WTC11 (cell line): Measurements from ENCODE around the gene DCP1A. TPM values are rescaled to one million over a fixed set of nuclear protein-coding genes. Genes with fewer than 3 reads are reported as not detected.

Experiments
- ATAC-seq: fragments of 200-7000 bp; cut with Tn5 transposase; 2 replicates; pipeline ENCODE4 v1.10.0; 2021; ENCODE audit warnings: mild to moderate bottlenecking, moderate library complexity
- CTCF ChIA-PET: fragments of 300-600 bp; sonication (Branson Sonifier 250); formaldehyde crosslinking; loops from one replicate; lab custom pipeline; 2021; ENCODE audit warnings: antibody characterized with exemption; lab: Charles Lee
- POLR2A ChIA-PET: fragments of 350-600 bp; sonication (Branson Sonifier 250); formaldehyde crosslinking; loops from one replicate; lab custom pipeline; 2021; ENCODE audit warnings: antibody characterized with exemption; lab: Charles Lee
- DNase-seq: peaks from one replicate; pipeline ENCODE4 v3.0.0; 2021; ENCODE audit warnings: low spot score
- H3K27ac Mint-ChIP-seq: 2 replicates; pipeline ENCODE4 v1.8.0; 2021; ENCODE audit warnings: mixed read lengths
- H3K27me3 Mint-ChIP-seq: 2 replicates; pipeline ENCODE4 v1.8.0; 2021; ENCODE audit warnings: low read depth, mild to moderate bottlenecking, moderate library complexity, mixed read lengths
- H3K36me3 Mint-ChIP-seq: 2 replicates; pipeline ENCODE4 v1.8.0; 2021; ENCODE audit warnings: mixed read lengths
- H3K4me1 Mint-ChIP-seq: 2 replicates; pipeline ENCODE4 v1.8.0; 2022; ENCODE audit warnings: mixed read lengths
- H3K4me3 Mint-ChIP-seq: 2 replicates; pipeline ENCODE4 v1.8.0; 2021; ENCODE audit warnings: mild to moderate bottlenecking, moderate library complexity, mixed read lengths
- H3K9me3 Mint-ChIP-seq: 2 replicates; pipeline ENCODE4 v1.8.0; 2021; ENCODE audit warnings: mixed read lengths
- ATF2 ChIP-seq: sonication (generic); formaldehyde crosslinking; IDR thresholded peaks from 2 replicates; pipeline ENCODE4 v1.8.1; 2022; ENCODE audit warnings: low read depth, missing genetic modification reagents, borderline replicate concordance
- CDX4 ChIP-seq: fragments of 250-450 bp; sonication (Bioruptor Pico); IDR thresholded peaks from 2 replicates; pipeline ENCODE4 v1.9.0; 2021; ENCODE audit warnings: moderate library complexity, mild to moderate bottlenecking, inconsistent platforms, borderline replicate concordance
- E2F4 ChIP-seq: sonication (generic); formaldehyde crosslinking; IDR thresholded peaks from 2 replicates; pipeline ENCODE4 v1.8.1; 2022; ENCODE audit warnings: low read depth, mild to moderate bottlenecking, moderate library complexity, missing genetic modification reagents, borderline replicate concordance
- ESRRA ChIP-seq: sonication (generic); formaldehyde crosslinking; IDR thresholded peaks from 2 replicates; pipeline ENCODE4 v1.8.1; 2022; ENCODE audit warnings: mild to moderate bottlenecking, missing genetic modification reagents, borderline replicate concordance
- ETV6 ChIP-seq: sonication (generic); formaldehyde crosslinking; IDR thresholded peaks from 2 replicates; pipeline ENCODE4 v1.8.1; 2022; ENCODE audit warnings: mild to moderate bottlenecking, missing genetic modification reagents
- HMGA2 ChIP-seq: fragments of 250-450 bp; sonication (Bioruptor Pico); IDR thresholded peaks from 2 replicates; pipeline ENCODE4 v1.4.0; 2021; ENCODE audit warnings: mild to moderate bottlenecking, moderate library complexity
- JUN ChIP-seq: sonication (generic); formaldehyde crosslinking; IDR thresholded peaks from 2 replicates; pipeline ENCODE4 v1.8.0; 2023; ENCODE audit warnings: mild to moderate bottlenecking, missing genetic modification reagents
- KAT7 ChIP-seq: sonication (generic); formaldehyde crosslinking; IDR thresholded peaks from 2 replicates; pipeline ENCODE4 v1.8.1; 2023; ENCODE audit warnings: missing genetic modification reagents, mild to moderate bottlenecking, borderline replicate concordance
- MAX ChIP-seq: sonication (generic); formaldehyde crosslinking; IDR thresholded peaks from 2 replicates; pipeline ENCODE4 v1.8.0; 2022; ENCODE audit warnings: mild to moderate bottlenecking, missing genetic modification reagents
- NFE2L1 ChIP-seq: sonication (generic); formaldehyde crosslinking; IDR thresholded peaks from 2 replicates; pipeline ENCODE4 v1.8.1; 2023; ENCODE audit warnings: missing genetic modification reagents
- NR1H2 ChIP-seq: sonication (generic); formaldehyde crosslinking; IDR thresholded peaks from 2 replicates; pipeline ENCODE4 v1.9.0; 2021; ENCODE audit warnings: mild to moderate bottlenecking, moderate library complexity, missing genetic modification reagents
- SP1 ChIP-seq: sonication (generic); formaldehyde crosslinking; conservative IDR thresholded peaks from 2 replicates; pipeline ENCODE4 v1.8.1; 2022; ENCODE audit warnings: missing genetic modification reagents
- ZBTB21 ChIP-seq: sonication (generic); formaldehyde crosslinking; IDR thresholded peaks from 2 replicates; pipeline ENCODE4 v1.8.1; 2023; ENCODE audit warnings: mild to moderate bottlenecking, missing genetic modification reagents, borderline replicate concordance
- ZNF121 ChIP-seq: sonication (generic); formaldehyde crosslinking; IDR thresholded peaks from 2 replicates; pipeline ENCODE4 v1.8.0; 2023; ENCODE audit warnings: missing genetic modification reagents
- ZNF219 ChIP-seq: sonication (generic); formaldehyde crosslinking; IDR thresholded peaks from 2 replicates; pipeline ENCODE4 v1.8.0; 2023; ENCODE audit warnings: missing genetic modification reagents, mild to moderate bottlenecking, borderline replicate concordance
- ZNF232 ChIP-seq: sonication (generic); formaldehyde crosslinking; IDR thresholded peaks from 2 replicates; pipeline ENCODE4 v1.8.0; 2022; ENCODE audit warnings: mild to moderate bottlenecking, missing genetic modification reagents
- total RNA-seq: library from RNA; stranded (reverse); gene quantifications from 3 replicates; pipeline ENCODE4 v1.2.3, GENCODE V29; 2021
- TF ChIP-seq, protein P1 (sequence below): sonication (generic); formaldehyde crosslinking; IDR thresholded peaks from 2 replicates; pipeline ENCODE4 v1.8.0; 2023; ENCODE audit warnings: missing genetic modification reagents
- TF ChIP-seq, protein P2 (sequence below): sonication (generic); formaldehyde crosslinking; IDR thresholded peaks from 2 replicates; pipeline ENCODE4 v1.8.0; 2022; ENCODE audit warnings: mild to moderate bottlenecking, missing genetic modification reagents
- TF ChIP-seq, protein P3 (sequence below): sonication (generic); formaldehyde crosslinking; IDR thresholded peaks from 2 replicates; pipeline ENCODE4 v1.8.0; 2023; ENCODE audit warnings: mild to moderate bottlenecking, missing genetic modification reagents
- TF ChIP-seq, protein P4 (sequence below): sonication (generic); formaldehyde crosslinking; conservative IDR thresholded peaks from 2 replicates; pipeline ENCODE4 v1.8.1; 2022; ENCODE audit warnings: mild to moderate bottlenecking, missing genetic modification reagents
- TF ChIP-seq, protein P5 (sequence below): sonication (generic); formaldehyde crosslinking; IDR thresholded peaks from 2 replicates; pipeline ENCODE4 v1.8.1; 2023; ENCODE audit warnings: mild to moderate bottlenecking, missing genetic modification reagents

DCP1A gene
- total RNA-seq, 1 experiment from 2014 or later: 19.1 TPM

DNA sequence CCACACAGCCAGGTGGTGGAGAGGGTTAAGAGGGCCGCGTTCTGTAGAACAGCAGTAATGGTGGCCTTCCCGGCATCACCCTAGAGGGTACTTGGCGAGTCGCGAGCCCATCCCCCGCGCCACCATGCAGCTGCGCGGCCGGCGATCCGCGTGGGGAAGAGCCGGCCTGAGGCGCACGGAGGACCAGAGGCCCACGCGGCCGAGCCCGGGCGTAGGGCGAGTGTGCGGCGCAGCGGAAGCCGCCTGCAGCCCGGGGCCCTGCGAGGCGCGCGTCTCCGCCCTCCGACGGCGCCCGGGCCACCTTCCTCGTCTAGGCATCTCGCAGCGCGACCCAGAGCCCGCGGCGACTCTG, 91.9 kb downstream of the DCP1A start (continued):
- TF ChIP-seq HMGA2 (no peak), ZNF121 (CRISPR knock-in tag) (no peak), NR1H2 (CRISPR knock-in tag) (no peak), ETV6 (CRISPR knock-in tag) (no peak; the same call in 1 of the 2 replicates), ZNF219 (0 out of 2 replicates have a peak, but pooled peaks have one; percentile 9), E2F4 (CRISPR knock-in tag) (no peak), ESRRA (CRISPR knock-in tag) (no peak)

GRCh38 chr3:53254509-53255422, 92.6 kb downstream of the DCP1A start:
- DNase-seq: peak; percentile 69
- no peaks in the 10 kb centered on the region for H3K9me3 Mint-ChIP-seq
- H3K4me1 Mint-ChIP-seq: peaks cover 68% of the 10 kb centered on the region
- H3K36me3 Mint-ChIP-seq: peaks cover 9% of the 10 kb centered on the region
- peak overlapping the region; percentile 92 for H3K27ac Mint-ChIP-seq
- peak overlapping the region; percentile 85 for H3K4me3 Mint-ChIP-seq
- CTCF ChIA-PET: interaction anchor here (0.7 to 1.3 kb wide), 4 partner anchors 12 to 93 kb away, joined by 3 read pairs; partner anchors contain the start of gene DCP1A
- ATAC-seq: peak; percentile 22
- POLR2A ChIA-PET: interaction anchor here (0.8 to 2.7 kb wide), 6 partner anchors 11 to 93 kb away, joined by 3 to 10 read pairs (median 4); partner anchors contain the start of gene DCP1A
- H3K27me3 Mint-ChIP-seq: peaks cover 9% of the 10 kb centered on the region; the same call in 1 of the 2 replicates
- TF ChIP-seq, protein P1, sequence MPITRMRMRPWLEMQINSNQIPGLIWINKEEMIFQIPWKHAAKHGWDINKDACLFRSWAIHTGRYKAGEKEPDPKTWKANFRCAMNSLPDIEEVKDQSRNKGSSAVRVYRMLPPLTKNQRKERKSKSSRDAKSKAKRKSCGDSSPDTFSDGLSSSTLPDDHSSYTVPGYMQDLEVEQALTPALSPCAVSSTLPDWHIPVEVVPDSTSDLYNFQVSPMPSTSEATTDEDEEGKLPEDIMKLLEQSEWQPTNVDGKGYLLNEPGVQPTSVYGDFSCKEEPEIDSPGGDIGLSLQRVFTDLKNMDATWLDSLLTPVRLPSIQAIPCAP (CRISPR knock-in tag): no peak
- TF ChIP-seq, protein P2, sequence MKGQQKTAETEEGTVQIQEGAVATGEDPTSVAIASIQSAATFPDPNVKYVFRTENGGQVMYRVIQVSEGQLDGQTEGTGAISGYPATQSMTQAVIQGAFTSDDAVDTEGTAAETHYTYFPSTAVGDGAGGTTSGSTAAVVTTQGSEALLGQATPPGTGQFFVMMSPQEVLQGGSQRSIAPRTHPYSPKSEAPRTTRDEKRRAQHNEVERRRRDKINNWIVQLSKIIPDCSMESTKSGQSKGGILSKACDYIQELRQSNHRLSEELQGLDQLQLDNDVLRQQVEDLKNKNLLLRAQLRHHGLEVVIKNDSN (CRISPR knock-in tag): peak; percentile 68
- TF ChIP-seq ZBTB21 (CRISPR knock-in tag) (no peak), SP1 (CRISPR knock-in tag) (peak; percentile 66), ATF2 (CRISPR knock-in tag) (no peak), MAX (peak; percentile 72), NFE2L1 (CRISPR knock-in tag) (peak; percentile 17; the same call in 1 of the 2 replicates), CDX4 (no peak), KAT7 (CRISPR knock-in tag) (peak; percentile 49; the same call in 1 of the 2 replicates), ZNF232 (CRISPR knock-in tag) (0 out of 2 replicates have a peak, but pooled peaks have one; percentile 27), JUN (CRISPR knock-in tag) (0 out of 2 replicates have a peak, but pooled peaks have one; percentile 46)
- TF ChIP-seq, protein P3, sequence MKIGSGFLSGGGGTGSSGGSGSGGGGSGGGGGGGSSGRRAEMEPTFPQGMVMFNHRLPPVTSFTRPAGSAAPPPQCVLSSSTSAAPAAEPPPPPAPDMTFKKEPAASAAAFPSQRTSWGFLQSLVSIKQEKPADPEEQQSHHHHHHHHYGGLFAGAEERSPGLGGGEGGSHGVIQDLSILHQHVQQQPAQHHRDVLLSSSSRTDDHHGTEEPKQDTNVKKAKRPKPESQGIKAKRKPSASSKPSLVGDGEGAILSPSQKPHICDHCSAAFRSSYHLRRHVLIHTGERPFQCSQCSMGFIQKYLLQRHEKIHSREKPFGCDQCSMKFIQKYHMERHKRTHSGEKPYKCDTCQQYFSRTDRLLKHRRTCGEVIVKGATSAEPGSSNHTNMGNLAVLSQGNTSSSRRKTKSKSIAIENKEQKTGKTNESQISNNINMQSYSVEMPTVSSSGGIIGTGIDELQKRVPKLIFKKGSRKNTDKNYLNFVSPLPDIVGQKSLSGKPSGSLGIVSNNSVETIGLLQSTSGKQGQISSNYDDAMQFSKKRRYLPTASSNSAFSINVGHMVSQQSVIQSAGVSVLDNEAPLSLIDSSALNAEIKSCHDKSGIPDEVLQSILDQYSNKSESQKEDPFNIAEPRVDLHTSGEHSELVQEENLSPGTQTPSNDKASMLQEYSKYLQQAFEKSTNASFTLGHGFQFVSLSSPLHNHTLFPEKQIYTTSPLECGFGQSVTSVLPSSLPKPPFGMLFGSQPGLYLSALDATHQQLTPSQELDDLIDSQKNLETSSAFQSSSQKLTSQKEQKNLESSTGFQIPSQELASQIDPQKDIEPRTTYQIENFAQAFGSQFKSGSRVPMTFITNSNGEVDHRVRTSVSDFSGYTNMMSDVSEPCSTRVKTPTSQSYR (CRISPR knock-in tag): 0 out of 2 replicates have a peak, but pooled peaks have one; percentile 29
- TF ChIP-seq, protein P4, sequence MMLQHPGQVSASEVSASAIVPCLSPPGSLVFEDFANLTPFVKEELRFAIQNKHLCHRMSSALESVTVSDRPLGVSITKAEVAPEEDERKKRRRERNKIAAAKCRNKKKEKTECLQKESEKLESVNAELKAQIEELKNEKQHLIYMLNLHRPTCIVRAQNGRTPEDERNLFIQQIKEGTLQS (CRISPR knock-in tag): no peak
- TF ChIP-seq, protein P5, sequence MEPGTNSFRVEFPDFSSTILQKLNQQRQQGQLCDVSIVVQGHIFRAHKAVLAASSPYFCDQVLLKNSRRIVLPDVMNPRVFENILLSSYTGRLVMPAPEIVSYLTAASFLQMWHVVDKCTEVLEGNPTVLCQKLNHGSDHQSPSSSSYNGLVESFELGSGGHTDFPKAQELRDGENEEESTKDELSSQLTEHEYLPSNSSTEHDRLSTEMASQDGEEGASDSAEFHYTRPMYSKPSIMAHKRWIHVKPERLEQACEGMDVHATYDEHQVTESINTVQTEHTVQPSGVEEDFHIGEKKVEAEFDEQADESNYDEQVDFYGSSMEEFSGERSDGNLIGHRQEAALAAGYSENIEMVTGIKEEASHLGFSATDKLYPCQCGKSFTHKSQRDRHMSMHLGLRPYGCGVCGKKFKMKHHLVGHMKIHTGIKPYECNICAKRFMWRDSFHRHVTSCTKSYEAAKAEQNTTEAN: peak; percentile 60; the same call in 1 of the 2 replicates
